ENCODE data around the gene AGK.
"Not testable (repeated sequence)": the region's sequence is repeated elsewhere in the genome, so short reads cannot be mapped to it uniquely, and the experiment has no call there.

AGK gene

GRCh38 chr7:141679014-141679413 is 127.8 kb downstream of the AGK start:
- DNase-seq (ENCODE audit: low read depth) = no peak

- DNase-seq (ENCODE audit: low read depth) = no peak
These were observed 134.2 kb downstream of the AGK start for GRCh38 chr7:141685285-141686023.

- no peak for DNase-seq (ENCODE audit: low read depth)
These were observed 134.9 kb downstream of the AGK start for GRCh38 chr7:141686074-141686473.

GRCh38 chr7:141686670-141687069 is 135.5 kb downstream of the AGK start:
- DNase-seq (ENCODE audit: low read depth) = no peak

GRCh38 chr7:141688043-141688442 is 136.8 kb downstream of the AGK start:
- DNase-seq (ENCODE audit: low read depth) = no peak

GRCh38 chr7:141689072-141689825 is 138.0 kb downstream of the AGK start:
- not testable (repeated sequence) for DNase-seq (ENCODE audit: low read depth)

- DNase-seq (ENCODE audit: low read depth) = no peak
These were observed 140.3 kb downstream of the AGK start for GRCh38 chr7:141691540-141691939.

GRCh38 chr7:141691961-141692360 is 140.8 kb downstream of the AGK start:
- DNase-seq (ENCODE audit: low read depth) = no peak

GRCh38 chr7:141693082-141693481 is 141.9 kb downstream of the AGK start:
- DNase-seq (ENCODE audit: low read depth) = peak; percentile 4

- DNase-seq (ENCODE audit: low read depth) = no peak
These were observed 144.6 kb downstream of the AGK start for GRCh38 chr7:141695803-141696289.

- DNase-seq (ENCODE audit: low read depth) = no peak
These were observed 145.1 kb downstream of the AGK start for GRCh38 chr7:141696348-141696747.

GRCh38 chr7:141697211-141697871 is 146.1 kb downstream of the AGK start:
- peak; percentile 24 for DNase-seq (ENCODE audit: low read depth)

GRCh38 chr7:141698247-141699015 is 147.2 kb downstream of the AGK start:
- DNase-seq (ENCODE audit: low read depth) = no peak

GRCh38 chr7:141699860-141700259 is 148.7 kb downstream of the AGK start:
- no peak for DNase-seq (ENCODE audit: low read depth)

GRCh38 chr7:141700296-141700847 is 149.2 kb downstream of the AGK start:
- peak; percentile 44 for DNase-seq (ENCODE audit: low read depth)

- DNase-seq (ENCODE audit: low read depth) = peak; percentile 19
These were observed 149.7 kb downstream of the AGK start for GRCh38 chr7:141700848-141701371.

GRCh38 chr7:141701489-141702046 is 150.4 kb downstream of the AGK start:
- peak; percentile 50 for DNase-seq (ENCODE audit: low read depth)

- peak; percentile 57 for DNase-seq (ENCODE audit: low read depth)
These were observed 150.9 kb downstream of the AGK start, which contains the start of gene DENND11 for GRCh38 chr7:141702047-141702567. Gene DENND11, minus strand, starts transcription at chr7:141702166. Its CDS starts 13 bp downstream, at chr7:141702153.

- DNase-seq (ENCODE audit: low read depth) = no peak
These were observed 151.7 kb downstream of the AGK start for GRCh38 chr7:141702892-141703291.

- no peak for DNase-seq (ENCODE audit: low read depth)
These were observed 152.9 kb downstream of the AGK start for GRCh38 chr7:141704112-141704511.

- peak; percentile 30 for DNase-seq (ENCODE audit: low read depth)
These were observed 153.5 kb downstream of the AGK start for GRCh38 chr7:141704741-141705140.

All from EH (cell line).